GM23248 (cell line): Measurements from ENCODE around the gene RAP2A.

Source experiments
- EZH2 ChIP-seq: fragments of 200-600 bp; sonication (generic); IDR thresholded peaks from 2 replicates; pipeline ENCODE4 v1.6.1; 2018; ENCODE audit warnings: antibody characterized with exemption, mild to moderate bottlenecking; ENCODE audit not compliant: insufficient read depth, poor library complexity, severe bottlenecking
- EZH2phosphoT487 ChIP-seq: fragments of 200-600 bp; sonication (generic); IDR thresholded peaks from 2 replicates; pipeline ENCODE4 v1.6.1; 2018; ENCODE audit warnings: antibody characterized with exemption, moderate library complexity, mild to moderate bottlenecking, low read depth; ENCODE audit not compliant: insufficient read depth

GRCh38 chr13:97454699-97455098 is 20.7 kb downstream of the RAP2A start:
- TF ChIP-seq EZH2 (no peak), EZH2phosphoT487 (no peak)
